Loucy (cell line): ENCODE results near the gene NSMCE1.

Source experiments
- H2AFZ ChIP-seq: fragments of 200-600 bp; sonication (generic); 2 replicates; pipeline ENCODE4 v1.6.0; 2016; ENCODE audit warnings: antibody characterized with exemption, mild to moderate bottlenecking, low read length, moderate library complexity
- H3F3A ChIP-seq: fragments of 200-600 bp; 2 replicates; pipeline ENCODE4 v1.6.0; 2016; ENCODE audit warnings: antibody characterized with exemption, low read depth, mild to moderate bottlenecking
- H3K27me3 ChIP-seq: fragments of 200-600 bp; sonication (generic); 2 replicates; pipeline ENCODE4 v1.6.1; 2014; ENCODE audit warnings: low read length, mild to moderate bottlenecking; ENCODE audit not compliant: insufficient read depth, poor library complexity, severe bottlenecking
- H3K36me3 ChIP-seq: fragments of 200-600 bp; sonication (generic); 2 replicates; pipeline ENCODE4 v1.6.1; 2016; ENCODE audit warnings: low read length; ENCODE audit not compliant: insufficient read depth
- H3K4me1 ChIP-seq: fragments of 200-600 bp; sonication (generic); 2 replicates; pipeline ENCODE4 v1.5.1; 2014; ENCODE audit warnings: low read length, mild to moderate bottlenecking; ENCODE audit not compliant: insufficient read depth, poor library complexity, severe bottlenecking
- H3K4me2 ChIP-seq: fragments of 200-600 bp; sonication (generic); 2 replicates; pipeline ENCODE4 v1.6.0; 2014; ENCODE audit warnings: antibody characterized with exemption, low read length, low read depth, mild to moderate bottlenecking; ENCODE audit not compliant: poor library complexity, severe bottlenecking
- H3K4me3 ChIP-seq: fragments of 200-600 bp; sonication (generic); 2 replicates; pipeline ENCODE4 v1.5.1; 2014; ENCODE audit warnings: low read length, mild to moderate bottlenecking, mixed read lengths; ENCODE audit not compliant: poor library complexity, severe bottlenecking
- H3K79me2 ChIP-seq: fragments of 200-600 bp; sonication (generic); 2 replicates; pipeline ENCODE4 v1.6.1; 2014; ENCODE audit warnings: low read length; ENCODE audit not compliant: insufficient read depth
- H3K9ac ChIP-seq: fragments of 200-600 bp; sonication (generic); 2 replicates; pipeline ENCODE4 v1.6.0; 2014; ENCODE audit warnings: mild to moderate bottlenecking, low read depth, low read length, moderate library complexity; ENCODE audit not compliant: poor library complexity, severe bottlenecking
- H3K9me2 ChIP-seq: fragments of 200-600 bp; sonication (generic); replicated peaks from 2 replicates; pipeline ENCODE4 v1.6.1; 2016; ENCODE audit warnings: low read depth, low read length, mixed read lengths
- H3K9me3 ChIP-seq: fragments of 200-600 bp; sonication (generic); 2 replicates; pipeline ENCODE4 v1.6.1; 2014; ENCODE audit warnings: mild to moderate bottlenecking, antibody characterized with exemption, low read length, low read depth; ENCODE audit not compliant: insufficient read depth
- H4K20me1 ChIP-seq: fragments of 200-600 bp; sonication (generic); 2 replicates; pipeline ENCODE4 v1.6.0; 2014; ENCODE audit warnings: antibody characterized with exemption, low read length, mild to moderate bottlenecking; ENCODE audit not compliant: insufficient read depth, poor library complexity, severe bottlenecking
- CTCF ChIP-seq: fragments of 200-600 bp; sonication (generic); conservative IDR thresholded peaks from 2 replicates; pipeline ENCODE4 v1.5.1; 2014; ENCODE audit warnings: mild to moderate bottlenecking, antibody characterized with exemption, low read length
- EZH2phosphoT487 ChIP-seq: fragments of 200-600 bp; IDR thresholded peaks from 2 replicates; pipeline ENCODE4 v1.6.1; 2018; ENCODE audit warnings: antibody characterized with exemption, mild to moderate bottlenecking, moderate library complexity, borderline replicate concordance

The NSMCE1 gene

GRCh38 chr16:27182906-27183405 lies 85.6 kb downstream of the NSMCE1 start:
- no peak overlapping the region for H3K4me3 ChIP-seq
- no peaks in the 10 kb centered on the region for H3K9me2 ChIP-seq
- H3K79me2 ChIP-seq = no peaks in the 10 kb centered on the region
- no peak overlapping the region for H3K9ac ChIP-seq
- H3K27me3 ChIP-seq = no peaks in the 10 kb centered on the region
- no peaks in the 10 kb centered on the region for H3F3A ChIP-seq
- H3K4me2 ChIP-seq = no peak overlapping the region
- H2AFZ ChIP-seq = no peak overlapping the region
- no peaks in the 10 kb centered on the region for H3K9me3 ChIP-seq
- no peaks in the 10 kb centered on the region for H4K20me1 ChIP-seq
- peaks cover 23% of the 10 kb centered on the region for H3K4me1 ChIP-seq
- TF ChIP-seq CTCF (no peak), EZH2phosphoT487 (no peak)
- H3K36me3 ChIP-seq = no peaks in the 10 kb centered on the region

GRCh38 chr16:27181019-27181790 lies 87.4 kb downstream of the NSMCE1 start:
- no peaks in the 10 kb centered on the region for H3K9me2 ChIP-seq
- no peak overlapping the region for H3K4me2 ChIP-seq
- H3K36me3 ChIP-seq = no peaks in the 10 kb centered on the region
- no peak overlapping the region for H3K9ac ChIP-seq
- no peak overlapping the region for H3K4me3 ChIP-seq
- H3K79me2 ChIP-seq = no peaks in the 10 kb centered on the region
- TF ChIP-seq CTCF (peak; percentile 43), EZH2phosphoT487 (no peak)
- no peaks in the 10 kb centered on the region for H4K20me1 ChIP-seq
- H3K9me3 ChIP-seq = no peaks in the 10 kb centered on the region
- peak overlapping the region; percentile 46; the same call in 1 of the 2 replicates for H2AFZ ChIP-seq
- H3K4me1 ChIP-seq = peaks cover 26% of the 10 kb centered on the region
- H3K27me3 ChIP-seq = no peaks in the 10 kb centered on the region
- no peaks in the 10 kb centered on the region for H3F3A ChIP-seq

GRCh38 chr16:27179500-27180072 lies 89.0 kb downstream of the NSMCE1 start:
- Histone ChIP-seq H4K20me1 (no peaks in the 10 kb centered on the region), H3K9me2 (no peaks in the 10 kb centered on the region), H3F3A (peaks cover 4% of the 10 kb centered on the region; the same call in 1 of the 2 replicates), H3K9me3 (no peaks in the 10 kb centered on the region), H3K4me2 (peak overlapping the region; percentile 26), H3K79me2 (no peaks in the 10 kb centered on the region), H3K4me3 (no peak overlapping the region), H3K27me3 (no peaks in the 10 kb centered on the region), H3K9ac (peak overlapping the region; percentile 65), H3K36me3 (no peaks in the 10 kb centered on the region), H2AFZ (peak overlapping the region; percentile 82), H3K4me1 (peaks cover 42% of the 10 kb centered on the region)
- TF ChIP-seq EZH2phosphoT487 (no peak), CTCF (peak; percentile 99)
